GM23338 (cell line): ENCODE measurements around the gene KDR. TPM values are rescaled to one million over a fixed set of nuclear protein-coding genes. Genes with fewer than 3 reads are reported as not detected.
A peak's percentile ranks its signal among the peaks of the same experiment; 100 is the strongest.

Experiments
- ATAC-seq: fragments of 200-7000 bp; cut with Tn5 transposase; 3 replicates; pipeline ENCODE4 v1.9.1; 2020
- DNase-seq: peaks from one replicate; pipeline ENCODE4 v3.0.0-alpha.2; 2015; ENCODE audit warnings: low spot score
- H2AFZ ChIP-seq: fragments of 200-600 bp; sonication (generic); 2 replicates; pipeline ENCODE4 v1.8.0; 2016; ENCODE audit warnings: antibody characterized with exemption, mild to moderate bottlenecking, moderate library complexity
- H3F3A ChIP-seq: fragments of 200-600 bp; sonication (generic); replicated peaks from 2 replicates; pipeline ENCODE4 v1.8.0; 2017; ENCODE audit warnings: antibody characterized with exemption, mixed run types, low read depth
- H3K27ac ChIP-seq: fragments of 200-600 bp; sonication (generic); 2 replicates; pipeline ENCODE4 v1.6.1; 2016; ENCODE audit warnings: low read depth
- H3K27me3 ChIP-seq: fragments of 200-600 bp; sonication (generic); 2 replicates; pipeline ENCODE4 v1.8.0; 2016; ENCODE audit warnings: mild to moderate bottlenecking, mixed run types, moderate library complexity; ENCODE audit not compliant: insufficient read depth
- H3K36me3 ChIP-seq: fragments of 200-600 bp; sonication (generic); 2 replicates; pipeline ENCODE4 v1.8.0; 2016; ENCODE audit warnings: mild to moderate bottlenecking; ENCODE audit not compliant: insufficient read depth
- H3K4me1 ChIP-seq: fragments of 200-600 bp; sonication (generic); 2 replicates; pipeline ENCODE4 v1.8.0; 2016; ENCODE audit warnings: mild to moderate bottlenecking, moderate library complexity; ENCODE audit not compliant: insufficient read depth
- H3K4me2 ChIP-seq: fragments of 200-600 bp; sonication (generic); 2 replicates; pipeline ENCODE4 v1.7.1; 2017; ENCODE audit warnings: mixed run types
- H3K4me3 ChIP-seq: fragments of 200-600 bp; sonication (generic); 2 replicates; pipeline ENCODE4 v1.6.1; 2016; ENCODE audit warnings: mixed run types
- H3K79me2 ChIP-seq: fragments of 200-600 bp; sonication (generic); replicated peaks from 2 replicates; pipeline ENCODE4 v1.8.0; 2017; ENCODE audit warnings: mild to moderate bottlenecking; ENCODE audit not compliant: insufficient read depth
- H3K9me2 ChIP-seq: fragments of 200-600 bp; sonication (generic); 2 replicates; pipeline ENCODE4 v1.8.0; 2017; ENCODE audit not compliant: insufficient read depth
- H4K20me1 ChIP-seq: fragments of 200-600 bp; sonication (generic); replicated peaks from 2 replicates; pipeline ENCODE4 v1.8.0; 2017; ENCODE audit warnings: mild to moderate bottlenecking; ENCODE audit not compliant: insufficient read depth
- H3K27ac Mint-ChIP-seq: 2 replicates; pipeline ENCODE4 v1.8.0; 2020; ENCODE audit warnings: inconsistent platforms, mild to moderate bottlenecking, moderate library complexity, mixed read lengths
- H3K27me3 Mint-ChIP-seq: 3 replicates; pipeline ENCODE4 v1.8.0; 2022; ENCODE audit warnings: low read depth, mild to moderate bottlenecking, moderate library complexity, mixed read lengths, inconsistent platforms; ENCODE audit not compliant: insufficient read depth, poor library complexity
- H3K36me3 Mint-ChIP-seq: 3 replicates; pipeline ENCODE4 v1.8.0; 2021; ENCODE audit warnings: low read depth, mild to moderate bottlenecking, inconsistent platforms, moderate library complexity, mixed read lengths
- H3K4me1 Mint-ChIP-seq: 3 replicates; pipeline ENCODE4 v1.8.0; 2020; ENCODE audit warnings: mild to moderate bottlenecking, inconsistent platforms, mixed read lengths
- H3K4me3 Mint-ChIP-seq: 3 replicates; pipeline ENCODE4 v1.8.0; 2021; ENCODE audit warnings: moderate library complexity, mild to moderate bottlenecking, inconsistent platforms, mixed read lengths
- H3K9me3 Mint-ChIP-seq: 3 replicates; pipeline ENCODE4 v1.8.0; 2020; ENCODE audit warnings: moderate library complexity, mild to moderate bottlenecking, inconsistent platforms, mixed read lengths
- CREB1 ChIP-seq: fragments of 250-450 bp; sonication (Bioruptor Pico); IDR thresholded peaks from 2 replicates; pipeline ENCODE4 v1.5.0; 2020; ENCODE audit warnings: low read depth, mild to moderate bottlenecking, moderate library complexity
- CTCF ChIP-seq, 2 experiments: fragments of 200-600 bp in 1 of 2; sonication (generic) in 1 of 2; conservative IDR thresholded peaks; 2 replicates each; pipeline versions ENCODE4 v1.5.1 to v1.6.1; 2016 to 2017; ENCODE audit warnings: antibody characterized with exemption in 2 of 2, low read depth in 2 of 2, mild to moderate bottlenecking in 2 of 2, moderate library complexity in 1 of 2
- ETS1 ChIP-seq: IDR thresholded peaks from 2 replicates; pipeline ENCODE4 v1.6.1; 2016; ENCODE audit warnings: antibody characterized with exemption
- EZH2 ChIP-seq: fragments of 200-600 bp; sonication (generic); IDR thresholded peaks from one replicate; pipeline ENCODE4 v1.8.0; 2017; ENCODE audit warnings: antibody characterized with exemption, mild to moderate bottlenecking, low read depth; ENCODE audit not compliant: unreplicated experiment
- EZH2phosphoT487 ChIP-seq: fragments of 200-600 bp; sonication (generic); IDR thresholded peaks from one replicate; pipeline ENCODE4 v1.8.1; 2018; ENCODE audit warnings: antibody characterized with exemption; ENCODE audit not compliant: unreplicated experiment
- JUNB ChIP-seq: IDR thresholded peaks from one replicate; pipeline ENCODE4 v1.6.1; 2016; ENCODE audit warnings: antibody characterized with exemption; ENCODE audit not compliant: unreplicated experiment
- NANOG ChIP-seq: IDR thresholded peaks from 2 replicates; pipeline ENCODE4 v1.6.1; 2016; ENCODE audit warnings: antibody characterized with exemption, borderline replicate concordance
- POLR2AphosphoS5 ChIP-seq: IDR thresholded peaks from 2 replicates; pipeline ENCODE4 v1.6.1; 2016; ENCODE audit warnings: antibody characterized with exemption, low read depth
- REST ChIP-seq: IDR thresholded peaks from one replicate; pipeline ENCODE4 v1.6.1; 2018; ENCODE audit warnings: antibody characterized with exemption; ENCODE audit not compliant: unreplicated experiment
- STAT1 ChIP-seq: IDR thresholded peaks from one replicate; pipeline ENCODE4 v1.6.1; 2016; ENCODE audit warnings: antibody characterized with exemption; ENCODE audit not compliant: unreplicated experiment
- ZNF114 ChIP-seq: fragments of 250-450 bp; sonication (Bioruptor Pico); IDR thresholded peaks from 2 replicates; pipeline ENCODE4 v1.5.0; 2020; ENCODE audit warnings: mild to moderate bottlenecking, moderate library complexity
- ZNF331 ChIP-seq: fragments of 250-450 bp; sonication (Bioruptor Pico); IDR thresholded peaks from 2 replicates; pipeline ENCODE4 v1.5.0; 2020; ENCODE audit warnings: low read depth, mild to moderate bottlenecking, moderate library complexity
- ZNF462 ChIP-seq: fragments of 250-450 bp; sonication (Bioruptor Pico); IDR thresholded peaks from 2 replicates; pipeline ENCODE4 v1.5.0; 2020; ENCODE audit warnings: mild to moderate bottlenecking, moderate library complexity
- polyA plus RNA-seq: library from polyadenylated mRNA; unstranded; fragments of >200 nt; fragmentation: Nextera tagmentation; extraction: Ambion mirVana; gene quantifications from 2 replicates; pipeline ENCODE4 v1.2.1, GENCODE V29; 2016
- total RNA-seq: library from RNA; depleted of rRNA; stranded (reverse); fragments of >200 nt; shearing (Covaris generic); gene quantifications from 2 replicates; pipeline ENCODE4 v1.2.3, GENCODE V29; 2014

Gene KDR
- total and polyA plus RNA-seq, 2 experiments from 2014 or later, result 27.9 to 109 TPM

- Mint-ChIP-seq H3K36me3 (peaks cover 90% of the 10 kb centered on the region), H3K4me1 (peaks cover 35% of the 10 kb centered on the region), H3K27ac (no peak overlapping the region), H3K4me3 (no peak overlapping the region), H3K27me3 (no peaks in the 10 kb centered on the region), H3K9me3 (no peaks in the 10 kb centered on the region)
- Histone ChIP-seq H3K36me3 (peaks cover 72% of the 10 kb centered on the region), H2AFZ (no peak overlapping the region), H4K20me1 (peaks cover 6% of the 10 kb centered on the region), H3K4me3 (no peak overlapping the region), H3K79me2 (peaks cover 45% of the 10 kb centered on the region), H3K9me2 (no peaks in the 10 kb centered on the region), H3K4me2 (no peak overlapping the region), H3K27ac (peak overlapping the region; percentile 60; the same call in 1 of the 2 replicates), H3F3A (no peaks in the 10 kb centered on the region), H3K27me3 (no peaks in the 10 kb centered on the region), H3K4me1 (peaks cover 4% of the 10 kb centered on the region)
- ATAC-seq (peak; percentile 33; the same call in 2 of the 3 replicates), DNase-seq (no peak)
- TF ChIP-seq ZNF462 (CRISPR knock-in tag) (no peak), ZNF331 (CRISPR knock-in tag) (no peak), STAT1 (no peak), ZNF114 (no peak), EZH2 (no peak), JUNB (no peak), CTCF (conservative IDR thresholded peaks at IDR 0.05; ENCODE audit: low read depth in 2 of 2) (no peak), EZH2phosphoT487 (no peak), ETS1 (no peak), POLR2AphosphoS5 (no peak), CREB1 (no peak), REST (no peak), NANOG (no peak)
Observed at GRCh38 chr4:55116450-55116849, 8.9 kb downstream of the KDR start.
